ENCODE data around the gene CHRNB2. TPM values are rescaled to one million over a fixed set of nuclear protein-coding genes. Genes with fewer than 3 reads are reported as not detected.

CHRNB2 gene
- total and polyA plus RNA-seq, 2 of the 8 experiments (the other 6 are each of a cell fraction or from before 2014, with no cell fraction given) = 3.1 to 4.1 TPM

- no peak overlapping the region for H2BK5ac ChIP-seq (ENCODE audit: low read depth, low read length)
- no peak overlapping the region for H3K27ac ChIP-seq (ENCODE audit: low read depth, low read length)
- H2BK12ac ChIP-seq (ENCODE audit: low read depth, low read length) = no peak overlapping the region
- no peak overlapping the region for H3K23ac ChIP-seq (ENCODE audit: insufficient read length)
- H3K14ac ChIP-seq (ENCODE audit: insufficient read length) = no peak overlapping the region
- H4K8ac ChIP-seq (ENCODE audit: extremely low read depth, insufficient read depth, low read length) = no peak overlapping the region
- no peaks in the 10 kb centered on the region for H3K4me1 ChIP-seq (replicated peaks in 1 of 4; ENCODE audit: control insufficient read depth in 3 of 4, insufficient read depth in 4 of 4, low read length in 3 of 4)
- H4K5ac ChIP-seq (ENCODE audit: insufficient read length, low read depth, low read length) = no peak overlapping the region
- FAIRE-seq (no peak), DNase-seq (ENCODE audit: low read depth in 1 of 2, low spot score in 2 of 2) (no peak)
- no peak overlapping the region for H2BK15ac ChIP-seq (ENCODE audit: low read length)
- peaks cover 34 to 70% (median 57%) of the 10 kb centered on the region in 4 experiments for H3K36me3 ChIP-seq (ENCODE audit: control insufficient read depth in 2 of 4, insufficient read depth in 4 of 4, low read length in 3 of 4)
- peaks cover 0 to 6% of the 10 kb centered on the region in 2 experiments; a peak in 1 of 4 replicates for H3K79me2 ChIP-seq (ENCODE audit: control insufficient read depth in 1 of 2, insufficient read depth in 2 of 2, low read length in 2 of 2)
- no peaks in the 10 kb centered on the region for H3K27me3 ChIP-seq (replicated peaks in 1 of 4; ENCODE audit: control insufficient read depth in 3 of 4, extremely low read depth in 1 of 4, insufficient read depth in 3 of 4, low read length in 3 of 4)
- H3K79me1 ChIP-seq (ENCODE audit: low read depth, low read length) = no peaks in the 10 kb centered on the region; the same call in 1 of the 2 replicates
- no peak overlapping the region for H3K18ac ChIP-seq (ENCODE audit: extremely low read depth, low read length)
- H3K4ac ChIP-seq (replicated peaks; ENCODE audit: insufficient read length, low read depth, low read length) = no peak overlapping the region
- no peak overlapping the region for H3K56ac ChIP-seq (replicated peaks; ENCODE audit: insufficient read length, low read depth, low read length)
- no peaks in the 10 kb centered on the region for H3K23me2 ChIP-seq (ENCODE audit: low read depth, low read length)
- no peak overlapping the region for H4K91ac ChIP-seq (replicated peaks; ENCODE audit: insufficient read length, low read length)
- no peak overlapping the region for H2BK20ac ChIP-seq (ENCODE audit: low read length)
- peaks cover 2 to 14% of the 10 kb centered on the region in 2 experiments for H4K20me1 ChIP-seq (replicated peaks in 1 of 2; ENCODE audit: control insufficient read depth in 1 of 2, insufficient read depth in 2 of 2, low read length in 2 of 2)
- H3K4me3 ChIP-seq (ENCODE audit: extremely low read depth in 1 of 4, insufficient read depth in 2 of 4, low read depth in 3 of 4, low read length in 4 of 4) = no peak overlapping the region
- H3K4me2 ChIP-seq (ENCODE audit: insufficient read depth in 1 of 2, low read depth in 2 of 2, low read length in 2 of 2) = no peak overlapping the region
- H2AFZ ChIP-seq (ENCODE audit: low read length) = no peak overlapping the region
- ChIA-PET POLR2A (ENCODE audit: partially characterized antibody) (interaction anchor here (0.7 kb wide), 1 partner anchor 224 kb away, joined by 4 read pairs; no protein-coding TSS in a partner anchor), CTCF (ENCODE audit: partially characterized antibody) (interaction anchor here (0.6 to 2.2 kb wide), 4 partner anchors 15 to 79 kb away, joined by 3 to 9 read pairs (median 3); no protein-coding TSS in a partner anchor)
- no peak overlapping the region for H2AK5ac ChIP-seq (ENCODE audit: low read depth, low read length)
- no peaks in the 10 kb centered on the region for H3K9me3 ChIP-seq (ENCODE audit: insufficient read depth in 2 of 2, low read depth in 1 of 2, low read length in 1 of 2)
- H2BK120ac ChIP-seq (replicated peaks; ENCODE audit: low read depth, low read length) = no peak overlapping the region
- no peak overlapping the region for H3K9ac ChIP-seq (replicated peaks in 1 of 4; ENCODE audit: extremely low read depth in 1 of 4, low read depth in 3 of 4, low read length in 3 of 4)
- WGBS, 2 experiments (ENCODE audit: extremely low coverage in 1 of 2, insufficient coverage in 1 of 2, insufficient read length in 1 of 2, insufficient replicate concordance in 2 of 2, low coverage in 1 of 2, low lambda C conversion rate in 2 of 2, missing lambda C conversion rate in 1 of 2) = 81% methylated on average over 6 of the region's 6 CpGs; no CpG with 5 or more reads in 1 of the 2 experiments
- TF ChIP-seq POU5F1 (IDR thresholded peaks at IDR 0.05; ENCODE audit: low read depth, low read length) (no peak), NANOG (IDR thresholded peaks at IDR 0.05; ENCODE audit: insufficient read depth, low read depth, low read length, poor library complexity, severe bottlenecking) (no peak), SRF (IDR thresholded peaks at IDR 0.05; ENCODE audit: low read depth, low read length) (no peak), CHD2 (IDR thresholded peaks at IDR 0.05; ENCODE audit: low read length) (no peak), KDM5A (IDR thresholded peaks at IDR 0.05; ENCODE audit: low read length) (no peak), SP4 (IDR thresholded peaks at IDR 0.05; ENCODE audit: low read length) (no peak), BRCA1 (IDR thresholded peaks at IDR 0.05; ENCODE audit: low read depth, low read length) (no peak), JUN (IDR thresholded peaks at IDR 0.05; ENCODE audit: low read depth, low read length) (no peak)
- TF ChIP-seq, protein P1, sequence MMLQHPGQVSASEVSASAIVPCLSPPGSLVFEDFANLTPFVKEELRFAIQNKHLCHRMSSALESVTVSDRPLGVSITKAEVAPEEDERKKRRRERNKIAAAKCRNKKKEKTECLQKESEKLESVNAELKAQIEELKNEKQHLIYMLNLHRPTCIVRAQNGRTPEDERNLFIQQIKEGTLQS (IDR thresholded peaks at IDR 0.05; ENCODE audit: insufficient read depth, low read depth, low read length) = no peak
- TF ChIP-seq, protein P2, sequence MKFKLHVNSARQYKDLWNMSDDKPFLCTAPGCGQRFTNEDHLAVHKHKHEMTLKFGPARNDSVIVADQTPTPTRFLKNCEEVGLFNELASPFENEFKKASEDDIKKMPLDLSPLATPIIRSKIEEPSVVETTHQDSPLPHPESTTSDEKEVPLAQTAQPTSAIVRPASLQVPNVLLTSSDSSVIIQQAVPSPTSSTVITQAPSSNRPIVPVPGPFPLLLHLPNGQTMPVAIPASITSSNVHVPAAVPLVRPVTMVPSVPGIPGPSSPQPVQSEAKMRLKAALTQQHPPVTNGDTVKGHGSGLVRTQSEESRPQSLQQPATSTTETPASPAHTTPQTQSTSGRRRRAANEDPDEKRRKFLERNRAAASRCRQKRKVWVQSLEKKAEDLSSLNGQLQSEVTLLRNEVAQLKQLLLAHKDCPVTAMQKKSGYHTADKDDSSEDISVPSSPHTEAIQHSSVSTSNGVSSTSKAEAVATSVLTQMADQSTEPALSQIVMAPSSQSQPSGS (IDR thresholded peaks at IDR 0.05; ENCODE audit: low read length) = no peak
Measured at GRCh38 chr1:154550657-154551056, 16.9 kb upstream of the CHRNB2 start.

Measured in H1 (cell line).